Measurements from ENCODE around the gene ADAM19.

ADAM19 gene

GRCh38 chr5:157566902-157567489 lies 8.6 kb downstream of the ADAM19 start:
- no peak for DNase-seq (ENCODE audit: extremely low spot score)
- ChIA-PET CTCF (no interaction called here), POLR2A (no interaction called here)
- TF ChIP-seq TARDBP (IDR thresholded peaks at IDR 0.05) (no peak), BHLHE40 (IDR thresholded peaks at IDR 0.05; ENCODE audit: borderline replicate concordance) (no peak), SUZ12 (IDR thresholded peaks at IDR 0.05) (no peak), HDGF (IDR thresholded peaks at IDR 0.05; ENCODE audit: borderline replicate concordance) (no peak), ARNT (IDR thresholded peaks at IDR 0.05) (no peak)

- POLR2A ChIA-PET = no interaction called here
- no peak for DNase-seq (ENCODE audit: extremely low spot score)
- TF ChIP-seq SUZ12 (IDR thresholded peaks at IDR 0.05) = no peak
- CTCF ChIA-PET = no interaction called here
Measured at GRCh38 chr5:157563929-157564716, 11.5 kb downstream of the ADAM19 start.

- DNase-seq (ENCODE audit: extremely low spot score) = no peak
- POLR2A ChIA-PET = no interaction called here
- TF ChIP-seq FOXA1 (IDR thresholded peaks at IDR 0.05) = no peak
- no peak for TF ChIP-seq ELF4 (IDR thresholded peaks at IDR 0.05)
- TF ChIP-seq ZNF384 (IDR thresholded peaks at IDR 0.05) = no peak
- TF ChIP-seq PKNOX1 (IDR thresholded peaks at IDR 0.05) = no peak
- TF ChIP-seq SUZ12 (IDR thresholded peaks at IDR 0.05) = no peak
- no peak for TF ChIP-seq TARDBP (IDR thresholded peaks at IDR 0.05)
- TF ChIP-seq FOXM1 (IDR thresholded peaks at IDR 0.05; ENCODE audit: borderline replicate concordance) = no peak
- CTCF ChIA-PET = no interaction called here
Measured at GRCh38 chr5:157563373-157563928, 12.1 kb downstream of the ADAM19 start.

GRCh38 chr5:157562111-157562581 lies 13.4 kb downstream of the ADAM19 start:
- TF ChIP-seq ELF4 (IDR thresholded peaks at IDR 0.05) = no peak
- no peak for TF ChIP-seq HDGF (IDR thresholded peaks at IDR 0.05; ENCODE audit: borderline replicate concordance)
- TF ChIP-seq SUZ12 (IDR thresholded peaks at IDR 0.05) = no peak
- no peak for TF ChIP-seq PKNOX1 (IDR thresholded peaks at IDR 0.05)
- no peak for TF ChIP-seq NFRKB (IDR thresholded peaks at IDR 0.05)
- TF ChIP-seq CTBP1 (IDR thresholded peaks at IDR 0.05; ENCODE audit: borderline replicate concordance) = no peak
- TF ChIP-seq LEF1 (IDR thresholded peaks at IDR 0.05; ENCODE audit: borderline replicate concordance) = no peak
- TF ChIP-seq FOXK2 (IDR thresholded peaks at IDR 0.05) = no peak
- TF ChIP-seq ZNF384 (IDR thresholded peaks at IDR 0.05) = no peak
- TF ChIP-seq L3MBTL2 (conservative IDR thresholded peaks at IDR 0.05) = no peak
- TF ChIP-seq BHLHE40 (IDR thresholded peaks at IDR 0.05; ENCODE audit: borderline replicate concordance) = no peak
- no peak for TF ChIP-seq ARNT (IDR thresholded peaks at IDR 0.05)
- no peak for TF ChIP-seq FOXM1 (IDR thresholded peaks at IDR 0.05; ENCODE audit: borderline replicate concordance)
- no peak for TF ChIP-seq SP1 (IDR thresholded peaks at IDR 0.05)
- TF ChIP-seq FOXA1 (IDR thresholded peaks at IDR 0.05) = no peak
- TF ChIP-seq TARDBP (IDR thresholded peaks at IDR 0.05) = no peak
- CTCF ChIA-PET = no interaction called here
- POLR2A ChIA-PET = interaction anchor here (0.7 kb wide), 1 partner anchor 419 kb away, joined by 3 read pairs; the partner anchor contains the start of gene MED7

GRCh38 chr5:157561110-157561509 lies 14.5 kb downstream of the ADAM19 start:
- POLR2A ChIA-PET = no interaction called here
- TF ChIP-seq FOXA1 (IDR thresholded peaks at IDR 0.05) (no peak), FOXM1 (IDR thresholded peaks at IDR 0.05; ENCODE audit: borderline replicate concordance) (no peak), PKNOX1 (IDR thresholded peaks at IDR 0.05) (no peak), HDGF (IDR thresholded peaks at IDR 0.05; ENCODE audit: borderline replicate concordance) (no peak), ARNT (IDR thresholded peaks at IDR 0.05) (no peak), BHLHE40 (IDR thresholded peaks at IDR 0.05; ENCODE audit: borderline replicate concordance) (no peak), SP1 (IDR thresholded peaks at IDR 0.05) (no peak), ELF4 (IDR thresholded peaks at IDR 0.05) (no peak), TARDBP (IDR thresholded peaks at IDR 0.05) (no peak), NFRKB (IDR thresholded peaks at IDR 0.05) (no peak), ZNF384 (IDR thresholded peaks at IDR 0.05) (no peak), FOXK2 (IDR thresholded peaks at IDR 0.05) (no peak), LEF1 (IDR thresholded peaks at IDR 0.05; ENCODE audit: borderline replicate concordance) (no peak), L3MBTL2 (conservative IDR thresholded peaks at IDR 0.05) (no peak), CTBP1 (IDR thresholded peaks at IDR 0.05; ENCODE audit: borderline replicate concordance) (no peak)
- CTCF ChIA-PET = no interaction called here
- no peak for DNase-seq (ENCODE audit: extremely low spot score)

More at GRCh38 chr5:157562111-157562581, 13.4 kb downstream of the ADAM19 start:
- no peak for DNase-seq (ENCODE audit: extremely low spot score)

- DNase-seq (ENCODE audit: extremely low spot score) = no peak
- TF ChIP-seq PKNOX1 (IDR thresholded peaks at IDR 0.05) (no peak), NFRKB (IDR thresholded peaks at IDR 0.05) (no peak), TARDBP (IDR thresholded peaks at IDR 0.05) (no peak), ARNT (IDR thresholded peaks at IDR 0.05) (no peak), BHLHE40 (IDR thresholded peaks at IDR 0.05; ENCODE audit: borderline replicate concordance) (no peak), FOXM1 (IDR thresholded peaks at IDR 0.05; ENCODE audit: borderline replicate concordance) (no peak), L3MBTL2 (conservative IDR thresholded peaks at IDR 0.05) (no peak), SUZ12 (IDR thresholded peaks at IDR 0.05) (no peak), HDGF (IDR thresholded peaks at IDR 0.05; ENCODE audit: borderline replicate concordance) (no peak), ELF4 (IDR thresholded peaks at IDR 0.05) (no peak), FOXA1 (IDR thresholded peaks at IDR 0.05) (no peak), CTBP1 (IDR thresholded peaks at IDR 0.05; ENCODE audit: borderline replicate concordance) (no peak), LEF1 (IDR thresholded peaks at IDR 0.05; ENCODE audit: borderline replicate concordance) (no peak), FOXK2 (IDR thresholded peaks at IDR 0.05) (no peak), ZNF384 (IDR thresholded peaks at IDR 0.05) (no peak), SP1 (IDR thresholded peaks at IDR 0.05) (no peak)
- ChIA-PET CTCF (no interaction called here), POLR2A (no interaction called here)
Measured at GRCh38 chr5:157559301-157559700, 16.3 kb downstream of the ADAM19 start.
